LNCaP clone FGC (cell line): Measurements from ENCODE around the gene SLC25A47.

ENCODE experiments used
- DNase-seq: peaks from one replicate; pipeline ENCODE4 v3.0.0-alpha.2; 2011; ENCODE audit warnings: low read depth
- H3K4me3 ChIP-seq: 2 replicates; pipeline ENCODE4 v1.5.1; 2011; ENCODE audit warnings: mild to moderate bottlenecking, low read depth, low read length, control low read depth
- CTCF ChIP-seq: IDR thresholded peaks from 2 replicates; pipeline ENCODE4 v1.5.1; 2012; ENCODE audit warnings: mild to moderate bottlenecking; ENCODE audit not compliant: control insufficient read depth, insufficient read depth; ENCODE audit errors: extremely low read depth

The SLC25A47 gene

GRCh38 chr14:100345711-100346110 is 22.6 kb downstream of the SLC25A47 start:
- no peak overlapping the region for H3K4me3 ChIP-seq
- no peak for DNase-seq
- no peak for TF ChIP-seq CTCF

- DNase-seq = no peak
- no peak overlapping the region for H3K4me3 ChIP-seq
- TF ChIP-seq CTCF = no peak
These were observed 23.4 kb downstream of the SLC25A47 start for GRCh38 chr14:100346306-100347091.

- DNase-seq = no peak
These were observed 25.2 kb downstream of the SLC25A47 start for GRCh38 chr14:100348253-100348729.

GRCh38 chr14:100348784-100349685 is 25.9 kb downstream of the SLC25A47 start:
- no peak for TF ChIP-seq CTCF
- no peak for DNase-seq

More at GRCh38 chr14:100348253-100348729, 25.2 kb downstream of the SLC25A47 start:
- H3K4me3 ChIP-seq = no peak overlapping the region
- TF ChIP-seq CTCF = no peak

GRCh38 chr14:100350276-100350926 is 27.3 kb downstream of the SLC25A47 start:
- no peak for DNase-seq
- no peak for TF ChIP-seq CTCF
- H3K4me3 ChIP-seq = no peak overlapping the region

More at GRCh38 chr14:100348784-100349685, 25.9 kb downstream of the SLC25A47 start:
- no peak overlapping the region for H3K4me3 ChIP-seq

GRCh38 chr14:100350986-100351385 is 27.8 kb downstream of the SLC25A47 start:
- no peak for TF ChIP-seq CTCF
- DNase-seq = no peak
- no peak overlapping the region for H3K4me3 ChIP-seq
